NB4 (cell line): ENCODE results near the gene GFOD1.

Experiments used
- POLR2A ChIP-seq: IDR thresholded peaks from 2 replicates; pipeline ENCODE4 v1.6.1; 2011; ENCODE audit warnings: mild to moderate bottlenecking; ENCODE audit not compliant: insufficient read length; ENCODE audit errors: extremely low read depth
- TF ChIP-seq, protein P1 (sequence below): IDR thresholded peaks from one replicate; pipeline ENCODE4 v1.5.1; 2012; ENCODE audit warnings: low read depth, low read length
- TF ChIP-seq, protein P2 (sequence below): IDR thresholded peaks from 2 replicates; pipeline ENCODE4 v1.6.1; 2011; ENCODE audit warnings: low read depth, low read length

DNA sequence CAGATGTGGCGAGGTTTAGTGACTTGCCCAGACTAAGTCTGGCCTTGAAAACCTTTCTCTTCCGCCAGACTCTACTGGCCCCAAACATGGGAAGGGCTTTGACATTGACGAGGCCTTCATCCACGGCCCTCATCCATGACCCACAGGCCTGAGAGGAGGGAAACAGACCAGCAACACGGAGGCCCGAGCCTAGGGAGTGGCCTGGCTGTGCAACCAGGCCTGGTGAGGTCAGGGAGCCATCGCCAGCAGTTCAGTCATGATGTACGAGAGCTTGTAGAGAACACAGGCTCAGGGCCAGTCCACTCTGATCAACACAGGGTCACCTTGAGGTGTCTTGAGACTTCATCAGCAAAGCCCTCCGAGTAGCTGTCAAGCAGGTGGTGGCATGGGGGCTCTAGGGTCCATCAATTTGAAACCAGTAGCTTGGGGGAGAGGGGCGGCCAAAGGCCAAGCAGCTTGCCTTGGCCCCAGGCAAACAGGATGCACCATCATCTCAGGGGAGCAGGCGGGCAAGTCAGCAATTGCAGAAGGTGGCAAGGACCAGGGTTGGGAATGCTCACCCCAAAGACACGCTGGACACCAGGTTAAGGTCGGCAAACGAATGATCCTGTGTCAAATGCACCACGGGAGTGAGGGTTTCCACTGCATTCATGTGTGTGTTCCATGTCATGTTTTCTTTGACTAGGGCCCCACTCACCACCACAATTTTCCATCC is 36.1 kb downstream of the GFOD1 start:
- TF ChIP-seq, protein P1, sequence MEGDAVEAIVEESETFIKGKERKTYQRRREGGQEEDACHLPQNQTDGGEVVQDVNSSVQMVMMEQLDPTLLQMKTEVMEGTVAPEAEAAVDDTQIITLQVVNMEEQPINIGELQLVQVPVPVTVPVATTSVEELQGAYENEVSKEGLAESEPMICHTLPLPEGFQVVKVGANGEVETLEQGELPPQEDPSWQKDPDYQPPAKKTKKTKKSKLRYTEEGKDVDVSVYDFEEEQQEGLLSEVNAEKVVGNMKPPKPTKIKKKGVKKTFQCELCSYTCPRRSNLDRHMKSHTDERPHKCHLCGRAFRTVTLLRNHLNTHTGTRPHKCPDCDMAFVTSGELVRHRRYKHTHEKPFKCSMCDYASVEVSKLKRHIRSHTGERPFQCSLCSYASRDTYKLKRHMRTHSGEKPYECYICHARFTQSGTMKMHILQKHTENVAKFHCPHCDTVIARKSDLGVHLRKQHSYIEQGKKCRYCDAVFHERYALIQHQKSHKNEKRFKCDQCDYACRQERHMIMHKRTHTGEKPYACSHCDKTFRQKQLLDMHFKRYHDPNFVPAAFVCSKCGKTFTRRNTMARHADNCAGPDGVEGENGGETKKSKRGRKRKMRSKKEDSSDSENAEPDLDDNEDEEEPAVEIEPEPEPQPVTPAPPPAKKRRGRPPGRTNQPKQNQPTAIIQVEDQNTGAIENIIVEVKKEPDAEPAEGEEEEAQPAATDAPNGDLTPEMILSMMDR, result no peak
- TF ChIP-seq, protein P2, sequence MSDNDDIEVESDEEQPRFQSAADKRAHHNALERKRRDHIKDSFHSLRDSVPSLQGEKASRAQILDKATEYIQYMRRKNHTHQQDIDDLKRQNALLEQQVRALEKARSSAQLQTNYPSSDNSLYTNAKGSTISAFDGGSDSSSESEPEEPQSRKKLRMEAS, result no peak
- TF ChIP-seq POLR2A, result no peak
